GM21447 (cell line): Measurements from ENCODE around the gene KAT8.

Experiments used
- ATAC-seq: cut with Tn5 transposase; IDR thresholded peaks from one replicate; pipeline ENCODE4 v1.9.1; 2021; ENCODE audit not compliant: unreplicated experiment

KAT8 gene

GRCh38 chr16:31106509-31107464 lies 10.7 kb upstream of the KAT8 start:
- ATAC-seq, result no peak

GRCh38 chr16:31107465-31107867 lies 10.0 kb upstream of the KAT8 start:
- peak; percentile 72 for ATAC-seq

GRCh38 chr16:31108035-31108793 lies 9.2 kb upstream of the KAT8 start, which contains the start of gene BCKDK:
TSS of gene BCKDK (plus strand) at chr16:31108386. CDS start at chr16:31109224, 838 bp downstream.
- peak; percentile 78 for ATAC-seq

GRCh38 chr16:31108794-31109558 lies 8.5 kb upstream of the KAT8 start:
- ATAC-seq, result no peak

GRCh38 chr16:31109622-31110021 lies 7.8 kb upstream of the KAT8 start:
- no peak for ATAC-seq

GRCh38 chr16:31110106-31111034 lies 7.1 kb upstream of the KAT8 start:
- ATAC-seq, result no peak

- ATAC-seq, result no peak
These were observed 5.5 kb upstream of the KAT8 start for GRCh38 chr16:31111881-31112466.

- no peak for ATAC-seq
These were observed 4.8 kb upstream of the KAT8 start for GRCh38 chr16:31112711-31113110.

GRCh38 chr16:31113121-31114120 lies 4.0 kb upstream of the KAT8 start:
- no peak for ATAC-seq

- no peak for ATAC-seq
These were observed 3.0 kb upstream of the KAT8 start for GRCh38 chr16:31114468-31114867.

GRCh38 chr16:31118223-31119155 lies 1.0 kb downstream of the KAT8 start:
- no peak for ATAC-seq

- no peak for ATAC-seq
These were observed 2.7 kb downstream of the KAT8 start for GRCh38 chr16:31120129-31120528.

GRCh38 chr16:31125844-31126243 lies 8.4 kb downstream of the KAT8 start:
- no peak for ATAC-seq

GRCh38 chr16:31127182-31127581 lies 9.7 kb downstream of the KAT8 start:
- ATAC-seq, result no peak

- no peak for ATAC-seq
These were observed 11.5 kb downstream of the KAT8 start for GRCh38 chr16:31128711-31129567.

GRCh38 chr16:31129568-31130335 lies 12.3 kb downstream of the KAT8 start:
- no peak for ATAC-seq
